IMR-90 (cell line): ENCODE results near the gene NUP93. TPM values are rescaled to one million over a fixed set of nuclear protein-coding genes. Genes with fewer than 3 reads are reported as not detected.

ENCODE experiments used
- ATAC-seq: fragments of 200-7000 bp; cut with Tn5 transposase; 2 replicates; pipeline ENCODE4 v1.9.1; 2020; ENCODE audit warnings: low read depth, mild to moderate bottlenecking, moderate library complexity
- BruUV-seq: library from RNA; stranded (reverse); fragments of 400-500 nt; replicated peaks from 2 replicates; lab custom pipeline; 2021; lab: Mats Ljungman, UMichigan
- CTCF ChIA-PET: fragments of 300-600 bp; formaldehyde crosslinking; extraction: SDS; loops from one replicate; lab custom pipeline; 2021; ENCODE audit warnings: antibody characterized with exemption; lab: Yijun Ruan, JAX
- POLR2A ChIA-PET: fragments of 300-600 bp; sonication (Branson Sonifier 250); formaldehyde crosslinking; loops from one replicate; lab custom pipeline; 2022; ENCODE audit warnings: antibody characterized with exemption; ENCODE audit not compliant: unreplicated experiment; lab: Charles Lee
- DNase-seq: peaks from one replicate; pipeline ENCODE4 v3.0.0; 2013
- H2AFZ ChIP-seq: replicated peaks from 2 replicates; pipeline ENCODE3; 2013; ENCODE audit warnings: low read length, mild to moderate bottlenecking; ENCODE audit not compliant: poor library complexity
- H2AK5ac ChIP-seq: 2 replicates; pipeline ENCODE4 v1.6.1; 2013; ENCODE audit warnings: low read depth, low read length, inconsistent platforms
- H2AK9ac ChIP-seq: replicated peaks from 2 replicates; pipeline ENCODE3; 2013; ENCODE audit warnings: mild to moderate bottlenecking, low read depth, low read length, moderate library complexity; ENCODE audit not compliant: poor library complexity
- H2BK120ac ChIP-seq: 2 replicates; pipeline ENCODE4 v1.6.1; 2013; ENCODE audit warnings: low read depth, low read length, inconsistent platforms
- H2BK15ac ChIP-seq: 3 replicates; pipeline ENCODE4 v1.6.1; 2013; ENCODE audit warnings: low read depth, low read length, inconsistent platforms
- H2BK20ac ChIP-seq: 2 replicates; pipeline ENCODE4 v1.6.1; 2013; ENCODE audit warnings: low read depth, mild to moderate bottlenecking, inconsistent platforms, low read length, moderate library complexity
- H2BK5ac ChIP-seq: 2 replicates; pipeline ENCODE4 v1.6.1; 2013; ENCODE audit warnings: mild to moderate bottlenecking, low read depth, low read length, inconsistent platforms; ENCODE audit not compliant: poor library complexity, severe bottlenecking
- H3K14ac ChIP-seq: replicated peaks from 2 replicates; pipeline ENCODE4 v1.6.1; 2013; ENCODE audit warnings: low read depth, low read length, inconsistent platforms
- H3K18ac ChIP-seq: 2 replicates; pipeline ENCODE4 v1.6.1; 2013; ENCODE audit warnings: low read depth, low read length, control low read depth
- H3K23ac ChIP-seq: 2 replicates; pipeline ENCODE4 v1.6.1; 2013; ENCODE audit warnings: low read depth, low read length, inconsistent platforms
- H3K27ac ChIP-seq: 2 replicates; pipeline ENCODE4 v1.5.1; 2013; ENCODE audit warnings: mild to moderate bottlenecking, control low read depth, low read length; ENCODE audit not compliant: insufficient read depth
- H3K27me3 ChIP-seq: 2 replicates; pipeline ENCODE4 v1.6.1; 2013; ENCODE audit warnings: low read length; ENCODE audit not compliant: control insufficient read depth, insufficient read depth
- H3K36me3 ChIP-seq: 2 replicates; pipeline ENCODE4 v1.6.1; 2013; ENCODE audit warnings: low read length, mixed read lengths; ENCODE audit not compliant: control insufficient read depth, insufficient read depth
- H3K4ac ChIP-seq: 2 replicates; pipeline ENCODE4 v1.6.1; 2013; ENCODE audit warnings: low read depth, low read length, inconsistent platforms
- H3K4me1 ChIP-seq: 2 replicates; pipeline ENCODE4 v1.6.1; 2013; ENCODE audit warnings: low read length, mixed read lengths; ENCODE audit not compliant: control insufficient read depth, insufficient read depth
- H3K4me2 ChIP-seq: 2 replicates; pipeline ENCODE4 v1.6.1; 2013; ENCODE audit warnings: low read depth, mild to moderate bottlenecking, control low read depth, low read length, moderate library complexity
- H3K4me3 ChIP-seq: 2 replicates; pipeline ENCODE4 v1.5.1; 2013; ENCODE audit warnings: low read depth, mild to moderate bottlenecking, control low read depth, low read length, moderate library complexity; ENCODE audit not compliant: insufficient read depth
- H3K56ac ChIP-seq: 2 replicates; pipeline ENCODE4 v1.6.1; 2013; ENCODE audit warnings: low read length, inconsistent platforms; ENCODE audit not compliant: insufficient read depth; ENCODE audit errors: extremely low read depth
- H3K79me1 ChIP-seq, 2 experiments: 2 replicates each; pipeline ENCODE4 v1.6.1; 2013; ENCODE audit warnings: low read length in 2 of 2, inconsistent platforms in 1 of 2, low read depth in 1 of 2
- H3K9ac ChIP-seq: 2 replicates; pipeline ENCODE4 v1.6.1; 2013; ENCODE audit warnings: low read depth, low read length, control low read depth
- H3K9me1 ChIP-seq: 2 replicates; pipeline ENCODE4 v1.6.1; 2013; ENCODE audit warnings: low read length, inconsistent platforms; ENCODE audit not compliant: insufficient read depth
- H3K9me3 ChIP-seq: 2 replicates; pipeline ENCODE4 v1.6.1; 2013; ENCODE audit warnings: low read length; ENCODE audit not compliant: control insufficient read depth, insufficient read depth
- H4K20me1 ChIP-seq: 2 replicates; pipeline ENCODE4 v1.6.1; 2013; ENCODE audit warnings: low read length, inconsistent platforms; ENCODE audit not compliant: insufficient read depth
- H4K5ac ChIP-seq: 2 replicates; pipeline ENCODE4 v1.6.1; 2013; ENCODE audit warnings: mild to moderate bottlenecking, low read depth, low read length, control low read depth
- H4K8ac ChIP-seq, 2 experiments: 2 replicates each; pipeline ENCODE4 v1.6.1; 2013; ENCODE audit warnings: low read depth in 2 of 2, low read length in 2 of 2, control low read depth in 1 of 2, inconsistent platforms in 1 of 2
- H4K91ac ChIP-seq: 2 replicates; pipeline ENCODE4 v1.6.1; 2013; ENCODE audit warnings: low read depth, low read length, inconsistent platforms; ENCODE audit not compliant: insufficient read depth
- CEBPB ChIP-seq: IDR thresholded peaks from 2 replicates; pipeline ENCODE4 v1.6.1; 2012; ENCODE audit warnings: low read depth, low read length, improper control_type of control experiment
- FOS ChIP-seq: fragments of 150-350 bp; IDR thresholded peaks from 2 replicates; pipeline ENCODE4 v1.6.1; 2016; ENCODE audit warnings: low read depth, low read length
- MAFK ChIP-seq: IDR thresholded peaks from 2 replicates; pipeline ENCODE4 v1.6.1; 2012; ENCODE audit warnings: low read depth, low read length, improper control_type of control experiment
- MAZ ChIP-seq: IDR thresholded peaks from 2 replicates; pipeline ENCODE4 v1.6.1; 2012; ENCODE audit warnings: low read depth, mild to moderate bottlenecking, low read length, improper control_type of control experiment, moderate library complexity, borderline replicate concordance
- MXI1 ChIP-seq: IDR thresholded peaks from 2 replicates; pipeline ENCODE4 v1.6.1; 2012; ENCODE audit warnings: low read depth, mild to moderate bottlenecking, low read length, moderate library complexity, borderline replicate concordance
- NFE2L2 ChIP-seq: fragments of 150-350 bp; IDR thresholded peaks from 2 replicates; pipeline ENCODE4 v1.6.1; 2016; ENCODE audit warnings: low read depth, mild to moderate bottlenecking, low read length
- RAD21 ChIP-seq: IDR thresholded peaks from 2 replicates; pipeline ENCODE4 v1.6.1; 2012; ENCODE audit warnings: low read length, improper control_type of control experiment
- RFX5 ChIP-seq: IDR thresholded peaks from 2 replicates; pipeline ENCODE4 v1.8.0; 2012; ENCODE audit warnings: low read depth, mild to moderate bottlenecking, low read length, moderate library complexity
- WGBS, 2 experiments: methylation state at CpG; one replicate each; pipeline versions ENCODE4 v1.1.5 to v1.1.7; 2013; ENCODE audit warnings: missing lambda C conversion rate in 2 of 2; ENCODE audit not compliant: insufficient read length in 1 of 2; ENCODE audit errors: extremely low coverage in 2 of 2; 5-methylcytosine and 5-hydroxymethylcytosine counted together
- dilution Hi-C: fragments of 300-500 bp; cut with HindIII; formaldehyde crosslinking; loops from one replicate; pipeline ENCODE4 v1.14.3; 2018; ENCODE audit warnings: low sequenced_read_pairs; ENCODE audit not compliant: unreplicated experiment
- in situ Hi-C: fragments of 300-500 bp; cut with MboI; formaldehyde crosslinking; loops from 3 replicates; pipeline ENCODE4 v1.14.3; 2019; ENCODE audit warnings: low sequenced_read_pairs, inconsistent platforms, mixed read lengths
- intact Hi-C: fragments of 100-400 bp; cut with micrococcal nuclease; formaldehyde crosslinking; loops from 2 replicates; pipeline ENCODE4 v1.10.0; 2022
- polyA plus RNA-seq, 3 experiments: library from polyadenylated mRNA; depleted of rRNA; stranded (reverse); fragments of >200 nt; gene quantifications; 2 replicates each; pipeline ENCODE4 v1.2.3, GENCODE V29; 2012; ENCODE audit warnings: low replicate concordance in 1 of 3
- total RNA-seq: library from RNA; depleted of rRNA; stranded (reverse); fragments of >200 nt; gene quantifications from 2 replicates; pipeline ENCODE4 v1.2.3, GENCODE V29; 2012
- TF ChIP-seq, protein P1 (sequence below): conservative IDR thresholded peaks from 2 replicates; pipeline ENCODE4 v1.5.1; 2012; ENCODE audit warnings: mild to moderate bottlenecking, low read depth, low read length, improper control_type of control experiment
- TF ChIP-seq, protein P2 (sequence below): fragments of 150-350 bp; IDR thresholded peaks from 2 replicates; pipeline ENCODE4 v1.6.1; 2017; ENCODE audit warnings: mild to moderate bottlenecking, antibody characterized with exemption, low read length, low read depth

NUP93 gene
- total and polyA plus RNA-seq, 2 of the 4 experiments (the other 2 are of a cell fraction) = 54.6 to 72.6 TPM

DNA sequence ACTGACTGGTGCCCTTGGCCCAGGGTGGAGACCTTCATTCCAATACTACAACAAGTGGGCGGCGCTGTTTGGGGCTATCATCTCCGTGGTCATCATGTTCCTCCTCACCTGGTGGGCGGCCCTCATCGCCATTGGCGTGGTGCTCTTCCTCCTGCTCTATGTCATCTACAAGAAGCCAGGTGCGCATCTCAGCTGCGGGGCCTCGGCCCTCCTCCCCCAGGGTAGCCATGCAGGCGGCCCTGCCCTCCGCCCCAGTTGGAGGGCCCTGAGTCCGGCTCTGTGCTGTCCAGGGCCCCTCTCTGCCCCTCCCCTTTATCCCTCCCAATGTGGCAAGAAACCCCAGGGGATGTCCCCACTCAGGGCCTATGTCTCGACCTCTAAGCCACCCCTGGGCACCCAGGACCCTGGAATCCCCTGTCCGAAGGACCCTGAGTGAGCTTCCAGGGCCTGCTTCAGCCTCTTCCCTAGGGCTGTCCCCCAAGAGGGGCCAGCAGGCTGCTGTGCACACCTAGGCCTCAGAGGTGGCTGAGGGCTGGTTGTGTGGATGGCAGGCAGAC lies 154.2 kb downstream of the NUP93 start:
- no peak overlapping the region for H4K5ac ChIP-seq
- H3K9me3 ChIP-seq = no peaks in the 10 kb centered on the region
- ATAC-seq (no peak), DNase-seq (no peak)
- H2BK15ac ChIP-seq = no peak overlapping the region
- no peak overlapping the region for H3K18ac ChIP-seq
- intact Hi-C loops (no loop called here), dilution Hi-C loops (no loop called here), in situ Hi-C loops (no loop called here)
- H2AK5ac ChIP-seq = no peak overlapping the region
- no peaks in the 10 kb centered on the region for H3K9me1 ChIP-seq
- no peak overlapping the region for H3K4me3 ChIP-seq
- H3K56ac ChIP-seq = no peak overlapping the region
- H3K23ac ChIP-seq = no peak overlapping the region
- peaks cover 17% of the 10 kb centered on the region; the same call in 1 of the 2 replicates for H3K27me3 ChIP-seq
- no peaks in the 10 kb centered on the region for H3K4me1 ChIP-seq
- H4K91ac ChIP-seq = no peak overlapping the region
- no TSS peak for BruUV-seq
- TF ChIP-seq FOS = no peak
- no peak for TF ChIP-seq MAZ
- no peak for TF ChIP-seq CEBPB
- TF ChIP-seq, protein P1, sequence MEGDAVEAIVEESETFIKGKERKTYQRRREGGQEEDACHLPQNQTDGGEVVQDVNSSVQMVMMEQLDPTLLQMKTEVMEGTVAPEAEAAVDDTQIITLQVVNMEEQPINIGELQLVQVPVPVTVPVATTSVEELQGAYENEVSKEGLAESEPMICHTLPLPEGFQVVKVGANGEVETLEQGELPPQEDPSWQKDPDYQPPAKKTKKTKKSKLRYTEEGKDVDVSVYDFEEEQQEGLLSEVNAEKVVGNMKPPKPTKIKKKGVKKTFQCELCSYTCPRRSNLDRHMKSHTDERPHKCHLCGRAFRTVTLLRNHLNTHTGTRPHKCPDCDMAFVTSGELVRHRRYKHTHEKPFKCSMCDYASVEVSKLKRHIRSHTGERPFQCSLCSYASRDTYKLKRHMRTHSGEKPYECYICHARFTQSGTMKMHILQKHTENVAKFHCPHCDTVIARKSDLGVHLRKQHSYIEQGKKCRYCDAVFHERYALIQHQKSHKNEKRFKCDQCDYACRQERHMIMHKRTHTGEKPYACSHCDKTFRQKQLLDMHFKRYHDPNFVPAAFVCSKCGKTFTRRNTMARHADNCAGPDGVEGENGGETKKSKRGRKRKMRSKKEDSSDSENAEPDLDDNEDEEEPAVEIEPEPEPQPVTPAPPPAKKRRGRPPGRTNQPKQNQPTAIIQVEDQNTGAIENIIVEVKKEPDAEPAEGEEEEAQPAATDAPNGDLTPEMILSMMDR = no peak
- TF ChIP-seq, protein P2, sequence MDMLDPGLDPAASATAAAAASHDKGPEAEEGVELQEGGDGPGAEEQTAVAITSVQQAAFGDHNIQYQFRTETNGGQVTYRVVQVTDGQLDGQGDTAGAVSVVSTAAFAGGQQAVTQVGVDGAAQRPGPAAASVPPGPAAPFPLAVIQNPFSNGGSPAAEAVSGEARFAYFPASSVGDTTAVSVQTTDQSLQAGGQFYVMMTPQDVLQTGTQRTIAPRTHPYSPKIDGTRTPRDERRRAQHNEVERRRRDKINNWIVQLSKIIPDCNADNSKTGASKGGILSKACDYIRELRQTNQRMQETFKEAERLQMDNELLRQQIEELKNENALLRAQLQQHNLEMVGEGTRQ = no peak
- TF ChIP-seq RAD21 = no peak
- no peak for TF ChIP-seq MXI1
- no peak for TF ChIP-seq MAFK
- no peak for TF ChIP-seq RFX5
- no peak for TF ChIP-seq NFE2L2
- H2BK120ac ChIP-seq = no peak overlapping the region
- ChIA-PET POLR2A (no interaction called here), CTCF (no interaction called here)
- no peak overlapping the region for H2BK5ac ChIP-seq
- H3K4ac ChIP-seq = no peak overlapping the region
- H3K36me3 ChIP-seq = no peaks in the 10 kb centered on the region
- no peaks in the 10 kb centered on the region for H3K79me1 ChIP-seq
- H2AFZ ChIP-seq = no peak overlapping the region
- H2AK9ac ChIP-seq = no peak overlapping the region
- H3K4me2 ChIP-seq = no peak overlapping the region
- no peak overlapping the region for H3K14ac ChIP-seq
- H4K8ac ChIP-seq = no peak overlapping the region
- no peak overlapping the region for H2BK20ac ChIP-seq
- no peak overlapping the region for H3K27ac ChIP-seq
- no peak overlapping the region for H3K9ac ChIP-seq
- WGBS, 2 experiments = 100% methylated on average over 3 of the region's 14 CpGs; no CpG with 5 or more reads in 1 of the 2 experiments
- H4K20me1 ChIP-seq = no peaks in the 10 kb centered on the region
